Spleen (tissue), 7 donors: Measurements from ENCODE around the gene CDIPT.

ENCODE experiments used
- POLR2A ChIP-seq, 3 donors: fragments of 450-650 bp; IDR thresholded peaks; one replicate each; pipeline ENCODE4 v1.5.1; 2017; ENCODE audit warnings: antibody characterized with exemption in 3 of 3, mild to moderate bottlenecking in 1 of 3
- TF ChIP-seq, protein P1 (sequence below), 11 experiments: fragments of 200-600 bp in 7 of 11; fragments of 450-650 bp in 4 of 11; sonication (generic) in 4 of 11; IDR thresholded peaks in 8 of 11; conservative IDR thresholded peaks in 3 of 11; 1 replicate in 7 of 11; 2 replicates in 4 of 11; pipeline versions ENCODE4 v1.4.0 to v1.8.0; 2016 to 2021; ENCODE audit warnings: antibody characterized with exemption in 11 of 11, inconsistent platforms in 4 of 11, mild to moderate bottlenecking in 1 of 11
- donor health status: DM: no; HTN: no; CAD: no; lungs with moderate emphysema.
- donor health status: DM: no; HTN: no; CAD: no.
- donor health status: DM: no; HTN: no; CAD: no.

DNA sequence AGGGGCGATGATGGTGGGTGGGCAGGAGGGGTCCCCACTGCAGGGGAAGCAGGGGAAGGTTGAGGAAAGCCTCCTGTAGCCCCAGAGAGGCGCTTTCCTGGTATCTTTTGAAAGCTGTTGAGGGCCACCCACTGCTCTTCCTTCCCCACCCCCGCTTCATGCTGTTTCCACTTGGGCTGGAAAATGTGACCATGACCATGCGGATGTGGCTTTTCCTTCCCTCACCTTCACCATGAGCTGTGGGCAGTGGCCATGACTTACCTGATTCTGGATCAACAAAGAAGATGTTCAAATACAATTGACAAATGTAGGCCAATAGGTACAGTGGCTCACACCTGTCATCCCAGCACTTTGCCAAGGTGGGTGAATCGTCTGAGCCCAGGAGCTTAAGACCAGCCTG is 28.9 kb downstream of the CDIPT start:
- TF ChIP-seq, protein P1, sequence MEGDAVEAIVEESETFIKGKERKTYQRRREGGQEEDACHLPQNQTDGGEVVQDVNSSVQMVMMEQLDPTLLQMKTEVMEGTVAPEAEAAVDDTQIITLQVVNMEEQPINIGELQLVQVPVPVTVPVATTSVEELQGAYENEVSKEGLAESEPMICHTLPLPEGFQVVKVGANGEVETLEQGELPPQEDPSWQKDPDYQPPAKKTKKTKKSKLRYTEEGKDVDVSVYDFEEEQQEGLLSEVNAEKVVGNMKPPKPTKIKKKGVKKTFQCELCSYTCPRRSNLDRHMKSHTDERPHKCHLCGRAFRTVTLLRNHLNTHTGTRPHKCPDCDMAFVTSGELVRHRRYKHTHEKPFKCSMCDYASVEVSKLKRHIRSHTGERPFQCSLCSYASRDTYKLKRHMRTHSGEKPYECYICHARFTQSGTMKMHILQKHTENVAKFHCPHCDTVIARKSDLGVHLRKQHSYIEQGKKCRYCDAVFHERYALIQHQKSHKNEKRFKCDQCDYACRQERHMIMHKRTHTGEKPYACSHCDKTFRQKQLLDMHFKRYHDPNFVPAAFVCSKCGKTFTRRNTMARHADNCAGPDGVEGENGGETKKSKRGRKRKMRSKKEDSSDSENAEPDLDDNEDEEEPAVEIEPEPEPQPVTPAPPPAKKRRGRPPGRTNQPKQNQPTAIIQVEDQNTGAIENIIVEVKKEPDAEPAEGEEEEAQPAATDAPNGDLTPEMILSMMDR (IDR thresholded peaks at IDR 0.05 in 8 of 11, conservative IDR thresholded peaks at IDR 0.05 in 3 of 11) = no peak
- no peak for TF ChIP-seq POLR2A (IDR thresholded peaks at IDR 0.05)
